ENCODE data around the gene TSTD1.
A peak's percentile ranks its signal among the peaks of the same experiment; 100 is the strongest.
"Not testable (repeated sequence)": the region's sequence is repeated elsewhere in the genome, so short reads cannot be mapped to it uniquely, and the experiment has no call there.

Gene TSTD1

DNA sequence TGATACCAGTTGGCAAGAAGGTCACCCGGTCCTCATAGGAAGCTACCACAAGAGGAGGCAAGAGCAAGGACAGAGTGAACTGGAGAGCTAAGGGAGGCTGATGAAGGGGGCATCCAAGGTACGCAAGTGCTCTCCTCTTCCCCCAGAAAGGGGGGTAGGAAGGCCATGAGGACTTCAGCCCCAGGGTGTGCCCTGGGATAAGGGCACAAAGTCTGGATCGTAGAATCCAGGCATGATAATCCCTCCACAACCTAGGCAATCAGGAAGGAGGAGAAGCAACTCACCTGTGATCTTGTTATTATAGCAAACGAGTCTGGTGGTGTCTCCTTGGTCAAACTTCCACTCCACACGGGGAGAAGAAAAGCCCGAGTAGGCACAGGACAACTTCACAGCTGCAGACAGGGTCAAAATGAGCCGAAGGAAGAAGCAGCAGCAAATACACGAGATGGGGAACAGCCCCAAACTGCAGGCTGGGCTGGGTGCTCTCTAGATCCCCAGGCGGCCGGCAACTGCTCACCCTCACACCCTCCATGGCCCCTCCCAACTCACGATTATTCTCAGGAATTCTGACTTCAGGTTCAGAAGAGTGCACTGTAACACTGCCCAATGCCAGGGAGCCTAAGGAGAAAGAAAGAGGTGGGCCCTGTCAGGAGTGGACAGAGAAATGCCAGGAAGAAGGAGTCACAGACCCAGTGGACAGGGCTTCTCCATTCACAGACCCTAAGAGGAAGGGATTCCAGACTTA is 37.9 kb downstream of the TSTD1 start:
- no peak for FAIRE-seq
- TF ChIP-seq, protein P1, sequence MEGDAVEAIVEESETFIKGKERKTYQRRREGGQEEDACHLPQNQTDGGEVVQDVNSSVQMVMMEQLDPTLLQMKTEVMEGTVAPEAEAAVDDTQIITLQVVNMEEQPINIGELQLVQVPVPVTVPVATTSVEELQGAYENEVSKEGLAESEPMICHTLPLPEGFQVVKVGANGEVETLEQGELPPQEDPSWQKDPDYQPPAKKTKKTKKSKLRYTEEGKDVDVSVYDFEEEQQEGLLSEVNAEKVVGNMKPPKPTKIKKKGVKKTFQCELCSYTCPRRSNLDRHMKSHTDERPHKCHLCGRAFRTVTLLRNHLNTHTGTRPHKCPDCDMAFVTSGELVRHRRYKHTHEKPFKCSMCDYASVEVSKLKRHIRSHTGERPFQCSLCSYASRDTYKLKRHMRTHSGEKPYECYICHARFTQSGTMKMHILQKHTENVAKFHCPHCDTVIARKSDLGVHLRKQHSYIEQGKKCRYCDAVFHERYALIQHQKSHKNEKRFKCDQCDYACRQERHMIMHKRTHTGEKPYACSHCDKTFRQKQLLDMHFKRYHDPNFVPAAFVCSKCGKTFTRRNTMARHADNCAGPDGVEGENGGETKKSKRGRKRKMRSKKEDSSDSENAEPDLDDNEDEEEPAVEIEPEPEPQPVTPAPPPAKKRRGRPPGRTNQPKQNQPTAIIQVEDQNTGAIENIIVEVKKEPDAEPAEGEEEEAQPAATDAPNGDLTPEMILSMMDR (IDR thresholded peaks at IDR 0.05; ENCODE audit: insufficient read depth, missing control alignments): no peak
- no peak for DNase-seq (ENCODE audit: insufficient read length, low spot score)

DNA sequence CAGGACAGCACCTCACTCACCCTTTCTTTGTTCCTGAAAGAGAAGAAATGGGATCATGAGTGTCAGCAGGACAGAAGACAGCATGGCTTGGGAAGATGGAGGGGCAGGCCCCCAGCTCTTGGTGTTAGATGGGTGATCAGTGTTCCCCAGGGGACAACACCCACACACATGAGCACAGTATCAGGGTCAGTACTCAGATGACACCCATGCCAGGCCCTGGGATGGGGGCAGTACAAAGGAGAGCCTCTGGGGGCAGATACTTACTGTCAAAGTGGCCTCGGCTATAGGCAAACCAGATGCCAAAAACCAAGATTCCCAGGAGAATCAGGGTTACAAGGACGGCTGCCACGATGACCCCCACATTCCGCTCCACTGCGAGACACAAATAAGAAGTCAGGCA is 39.4 kb downstream of the TSTD1 start:
- DNase-seq (ENCODE audit: insufficient read length, low spot score) (no peak), FAIRE-seq (no peak)
- TF ChIP-seq, protein P1 (IDR thresholded peaks at IDR 0.05; ENCODE audit: insufficient read depth, missing control alignments): no peak

DNA sequence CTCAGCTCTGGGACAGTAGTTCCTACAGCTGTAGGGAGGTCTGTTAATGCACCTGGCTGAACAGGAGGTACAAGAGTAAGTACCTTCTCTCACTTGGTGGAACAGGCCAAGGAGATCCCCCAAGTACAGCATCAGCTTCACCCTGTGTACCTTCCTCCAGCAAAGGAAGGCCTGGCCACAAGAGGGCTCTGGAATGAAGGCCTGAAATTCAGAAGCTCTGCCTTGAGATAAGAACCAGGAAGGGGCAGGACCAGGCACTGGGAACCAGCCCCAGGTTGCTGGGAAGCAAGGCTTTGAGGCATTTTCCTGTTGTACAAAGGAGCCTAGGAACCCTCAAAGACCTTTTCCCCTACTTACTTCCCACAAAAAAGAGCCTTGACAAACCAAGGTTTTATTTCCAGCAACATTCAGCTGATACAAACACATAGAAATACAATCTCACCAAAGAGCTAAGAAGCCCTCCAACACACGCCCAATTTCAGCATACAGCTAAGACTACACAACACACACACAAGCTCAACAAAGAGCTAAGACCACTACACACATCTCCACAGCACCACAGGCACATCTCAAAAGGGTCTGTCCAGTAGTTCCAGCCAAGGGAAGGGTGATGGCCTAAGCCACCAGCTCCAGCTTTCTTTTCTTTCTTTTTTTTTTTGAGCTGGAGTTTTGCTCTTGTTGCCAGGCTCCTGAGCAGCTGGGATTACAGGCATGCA is 41.3 kb downstream of the TSTD1 start:
- no peak for DNase-seq (ENCODE audit: insufficient read length, low spot score)
- TF ChIP-seq, protein P1 (IDR thresholded peaks at IDR 0.05; ENCODE audit: insufficient read depth, missing control alignments): peak; percentile 54

DNA sequence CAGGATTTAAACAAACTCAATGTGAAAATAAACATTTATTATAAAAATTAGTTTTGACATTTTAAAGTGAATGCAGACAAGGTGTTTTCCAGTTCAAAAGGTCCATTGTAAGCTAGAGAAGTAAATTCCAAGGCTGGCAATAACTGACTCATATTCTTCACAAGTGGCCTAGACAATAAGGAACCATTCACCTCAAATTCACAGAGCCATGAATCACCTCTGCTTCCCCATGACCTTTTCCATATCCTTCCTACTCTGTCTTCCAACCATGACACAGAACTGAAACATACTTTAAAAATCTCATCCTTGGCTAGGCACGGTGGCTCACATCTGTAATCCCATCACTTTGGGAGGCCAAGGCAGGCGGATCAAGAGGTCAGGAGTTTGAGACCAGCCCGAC is 42.6 kb downstream of the TSTD1 start:
- FAIRE-seq (no peak), DNase-seq (ENCODE audit: insufficient read length, low spot score) (no peak)
- TF ChIP-seq, protein P1 (IDR thresholded peaks at IDR 0.05; ENCODE audit: insufficient read depth, missing control alignments): no peak

More for the DNA sequence above, 41.3 kb downstream of the TSTD1 start:
- FAIRE-seq: no peak

DNA sequence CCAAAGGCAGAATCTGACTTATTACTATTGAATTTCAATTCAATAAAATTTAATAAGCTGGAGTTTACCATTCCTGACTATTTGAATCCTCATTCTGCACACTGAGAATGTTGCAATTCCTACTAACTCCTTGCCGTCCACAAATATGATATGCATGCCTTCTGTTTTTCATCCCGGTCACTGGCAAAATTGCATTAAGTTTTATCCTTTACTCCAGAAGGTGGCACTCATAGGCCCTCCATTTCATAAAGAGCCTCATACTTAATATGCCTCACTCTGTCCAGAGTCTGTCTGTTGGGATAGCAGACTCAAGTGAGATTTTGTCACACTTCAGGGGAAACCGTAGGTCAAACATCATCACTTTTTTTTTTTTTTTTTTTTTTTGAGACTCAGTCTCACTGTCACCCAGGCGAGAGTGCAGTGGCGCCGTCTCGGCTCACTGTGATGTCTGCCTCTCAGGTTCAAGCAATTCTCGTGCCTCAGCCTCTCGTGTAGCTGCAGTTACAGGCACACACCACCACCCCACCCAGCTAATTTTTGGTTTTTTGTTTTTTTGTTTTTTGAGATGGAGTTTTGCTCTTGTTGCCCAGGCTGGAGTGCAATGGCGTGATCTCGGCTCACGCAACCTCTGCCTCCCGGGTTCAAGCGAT is 45.1 kb downstream of the TSTD1 start:
- FAIRE-seq (no peak), DNase-seq (ENCODE audit: insufficient read length, low spot score) (no peak)
- TF ChIP-seq, protein P1 (IDR thresholded peaks at IDR 0.05; ENCODE audit: insufficient read depth, missing control alignments): peak; percentile 40

DNA sequence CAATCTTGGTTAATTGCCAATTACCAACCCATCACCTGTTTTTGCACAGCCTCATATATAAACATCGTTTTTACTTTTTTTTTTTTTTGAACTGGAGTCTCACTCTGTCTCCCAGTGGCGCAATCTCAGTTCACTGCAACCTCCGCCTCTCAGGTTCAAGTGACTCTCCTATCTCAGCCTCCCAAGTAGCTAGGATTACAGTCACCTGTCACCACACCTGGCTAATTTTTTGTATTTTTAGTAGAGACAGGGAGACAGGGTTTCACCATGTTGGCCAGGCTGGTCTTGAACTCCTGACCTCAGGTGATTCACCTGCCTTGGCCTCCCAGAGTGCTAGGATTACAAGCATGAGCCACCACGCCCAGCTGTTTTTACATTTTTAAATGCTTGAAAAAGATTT is 46.7 kb downstream of the TSTD1 start:
- not testable (repeated sequence) for FAIRE-seq

More for the DNA sequence above, 46.7 kb downstream of the TSTD1 start:
- DNase-seq (ENCODE audit: insufficient read length, low spot score): not testable (repeated sequence)
